ENCODE measurements around the gene ILDR2.

GRCh38 chr1:166908942-166909341 is 66.4 kb downstream of the ILDR2 start:
- no peak for TF ChIP-seq CTCF (optimal IDR thresholded peaks at IDR 0.05 in 1 of 3, IDR thresholded peaks at IDR 0.05 in 1 of 3, conservative IDR thresholded peaks at IDR 0.05 in 1 of 3; ENCODE audit: extremely low read depth in 1 of 3, insufficient read depth in 2 of 3, low read length in 3 of 3)
- TF ChIP-seq EZH2 (IDR thresholded peaks at IDR 0.05; ENCODE audit: low read length): no peak
